ENCODE measurements around the gene PTGES3. TPM values are rescaled to one million over a fixed set of nuclear protein-coding genes. Genes with fewer than 3 reads are reported as not detected.

Gene PTGES3
- polyA plus RNA-seq, 3 donors: 46.1 to 232 (median 187) TPM

DNA sequence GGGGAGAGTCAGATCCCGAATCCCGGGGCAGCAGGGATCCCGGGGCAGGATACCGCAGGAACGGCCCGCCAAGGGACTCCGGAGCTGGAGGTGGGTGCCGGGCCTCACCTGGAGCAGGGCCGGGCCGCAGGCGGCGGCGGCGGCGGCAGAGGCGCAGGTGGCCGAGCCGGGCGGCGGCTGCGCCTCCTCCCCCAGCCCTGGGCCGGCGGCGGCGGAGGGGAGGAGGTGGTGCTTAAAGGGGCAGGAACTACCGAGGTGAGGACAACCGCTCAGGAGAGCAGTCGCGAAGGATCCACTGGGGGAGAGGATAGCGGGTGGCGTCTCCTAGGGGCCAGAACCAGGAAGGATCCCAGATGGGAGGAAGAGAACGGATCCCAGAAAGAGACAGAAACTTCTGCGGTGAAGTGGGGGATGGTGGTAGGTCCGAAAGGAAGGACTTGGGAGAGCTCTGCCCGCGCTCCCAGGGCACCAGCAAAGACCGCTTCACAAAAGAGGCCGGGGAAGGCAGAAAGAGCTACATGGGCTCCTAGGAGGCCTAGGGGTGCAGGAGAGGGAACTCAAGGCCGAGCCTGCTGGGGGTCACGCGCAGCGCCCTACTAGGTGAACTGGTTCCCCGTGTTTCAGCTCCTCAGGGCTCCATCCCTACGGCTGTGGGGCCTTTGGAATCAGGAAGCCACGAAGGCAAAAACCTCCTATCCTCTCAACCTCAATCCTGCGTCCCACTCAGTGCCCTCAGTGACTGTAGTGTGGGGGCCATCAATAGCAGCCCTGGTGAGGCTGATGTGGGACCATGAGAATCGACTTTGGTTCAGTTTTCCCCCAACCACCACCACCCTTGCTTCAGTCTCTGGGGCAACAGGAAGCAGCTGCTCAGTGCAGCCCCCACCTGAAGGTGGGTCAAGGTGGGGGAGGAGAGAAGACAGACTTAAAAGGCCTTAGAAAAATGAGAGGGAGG, 53.0 kb downstream of the PTGES3 start:
- H3K9ac ChIP-seq (ENCODE audit: insufficient read depth, low read length, poor library complexity, severe bottlenecking): peak overlapping the region; percentile 68
- peak overlapping the region; percentile 77 to 92 for H3K27ac ChIP-seq (ENCODE audit: low read depth in 1 of 2, low read length in 2 of 2)
- under 1% methylated on average over 27 of the region's 47 CpGs for whole genome bisulfite sequencing (ENCODE audit: insufficient coverage)
- peak in 2 of 3 donors; percentile 43 to 44 for DNase-seq
- no peaks in the 10 kb centered on the region for H3K27me3 Mint-ChIP-seq (ENCODE audit: low read depth in 3 of 3)
- H3K27ac Mint-ChIP-seq: peak overlapping the region; percentile 98 to 99 (median 99)
- TF ChIP-seq, protein P1, sequence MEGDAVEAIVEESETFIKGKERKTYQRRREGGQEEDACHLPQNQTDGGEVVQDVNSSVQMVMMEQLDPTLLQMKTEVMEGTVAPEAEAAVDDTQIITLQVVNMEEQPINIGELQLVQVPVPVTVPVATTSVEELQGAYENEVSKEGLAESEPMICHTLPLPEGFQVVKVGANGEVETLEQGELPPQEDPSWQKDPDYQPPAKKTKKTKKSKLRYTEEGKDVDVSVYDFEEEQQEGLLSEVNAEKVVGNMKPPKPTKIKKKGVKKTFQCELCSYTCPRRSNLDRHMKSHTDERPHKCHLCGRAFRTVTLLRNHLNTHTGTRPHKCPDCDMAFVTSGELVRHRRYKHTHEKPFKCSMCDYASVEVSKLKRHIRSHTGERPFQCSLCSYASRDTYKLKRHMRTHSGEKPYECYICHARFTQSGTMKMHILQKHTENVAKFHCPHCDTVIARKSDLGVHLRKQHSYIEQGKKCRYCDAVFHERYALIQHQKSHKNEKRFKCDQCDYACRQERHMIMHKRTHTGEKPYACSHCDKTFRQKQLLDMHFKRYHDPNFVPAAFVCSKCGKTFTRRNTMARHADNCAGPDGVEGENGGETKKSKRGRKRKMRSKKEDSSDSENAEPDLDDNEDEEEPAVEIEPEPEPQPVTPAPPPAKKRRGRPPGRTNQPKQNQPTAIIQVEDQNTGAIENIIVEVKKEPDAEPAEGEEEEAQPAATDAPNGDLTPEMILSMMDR (IDR thresholded peaks at IDR 0.05): peak; percentile 20
- H3K4me3 Mint-ChIP-seq: peak overlapping the region; percentile 95 to 99
- H3K4me1 Mint-ChIP-seq: peaks cover 76% of the 10 kb centered on the region
- H3K4me1 ChIP-seq (ENCODE audit: control insufficient read depth in 1 of 2, insufficient read depth in 2 of 2, low read length in 2 of 2): peaks cover 66 to 81% of the 10 kb centered on the region in 2 donors
- H3K9me3 Mint-ChIP-seq: no peaks in the 10 kb centered on the region
- intact Hi-C loops (cut with micrococcal nuclease): no loop called here
- H3K79me2 ChIP-seq (ENCODE audit: insufficient read depth, low read length): peaks cover 81% of the 10 kb centered on the region
- H3K9me3 ChIP-seq (replicated peaks in 1 of 2; ENCODE audit: control insufficient read depth in 1 of 2, insufficient read depth in 1 of 2, low read length in 2 of 2): no peaks in the 10 kb centered on the region
- peaks cover 63% of the 10 kb centered on the region for H4K20me1 ChIP-seq (ENCODE audit: insufficient read depth, low read length)
- peak overlapping the region; percentile 78 for H2AFZ ChIP-seq (ENCODE audit: insufficient read depth, low read depth, low read length, poor library complexity, severe bottlenecking)
- peaks cover 25 to 34% of the 10 kb centered on the region in 2 donors for H3K36me3 Mint-ChIP-seq
- peak overlapping the region; percentile 68 to 94 (median 80) for H3K4me3 ChIP-seq (replicated peaks in 1 of 3; ENCODE audit: low read depth in 2 of 3, low read length in 3 of 3)
- no peaks in the 10 kb centered on the region for H3K27me3 ChIP-seq (ENCODE audit: control insufficient read depth in 2 of 2, insufficient read depth in 2 of 2, low read length in 2 of 2)
- peaks cover 26 to 30% of the 10 kb centered on the region in 2 donors for H3K36me3 ChIP-seq (replicated peaks in 1 of 2; ENCODE audit: control insufficient read depth in 1 of 2, insufficient read depth in 2 of 2, low read length in 2 of 2)
- peak overlapping the region; percentile 99 for H3K4me2 ChIP-seq (replicated peaks; ENCODE audit: extremely low read depth, low read length, poor library complexity, severe bottlenecking)

DNA sequence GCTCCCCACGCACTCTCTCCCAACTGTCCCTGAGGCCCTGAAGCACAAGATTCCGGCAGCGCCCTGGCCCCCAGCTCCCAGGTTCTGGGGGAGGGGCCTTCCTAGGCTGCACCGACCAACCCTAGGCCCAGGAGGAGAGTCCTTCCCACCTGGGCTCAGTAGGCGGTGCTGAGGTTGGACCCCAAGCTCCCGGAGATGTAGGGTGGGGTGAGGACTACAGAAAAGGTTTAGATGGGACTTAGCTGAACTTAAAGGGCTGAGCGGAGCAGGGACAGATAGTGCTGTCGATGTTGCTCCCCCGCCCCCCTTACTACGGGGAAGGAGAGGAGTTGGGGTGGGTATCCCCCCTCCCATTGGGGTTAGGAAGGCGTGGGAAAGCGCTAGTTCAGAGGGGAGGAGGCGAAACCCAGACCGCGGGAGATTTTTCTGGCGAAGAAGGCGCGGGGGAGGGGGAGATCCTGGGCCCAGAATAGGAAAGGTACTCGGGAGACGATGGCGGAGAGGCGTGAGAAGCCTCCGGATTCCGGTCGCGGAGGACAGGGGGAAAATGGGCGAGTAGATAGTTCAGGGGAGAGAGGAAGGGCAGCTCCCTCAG, 53.7 kb downstream of the PTGES3 start:
- Mint-ChIP-seq H3K4me3 (peak overlapping the region; percentile 95 to 99), H3K36me3 (peaks cover 18 to 26% of the 10 kb centered on the region in 2 donors), H3K27ac (peak overlapping the region; percentile 62 to 98 (median 87)), H3K27me3 (ENCODE audit: low read depth in 3 of 3) (no peaks in the 10 kb centered on the region), H3K9me3 (no peaks in the 10 kb centered on the region), H3K4me1 (peaks cover 76% of the 10 kb centered on the region)
- Histone ChIP-seq H3K27ac (ENCODE audit: low read depth in 1 of 2, low read length in 2 of 2) (peak overlapping the region; percentile 29 to 92), H2AFZ (ENCODE audit: insufficient read depth, low read depth, low read length, poor library complexity, severe bottlenecking) (peak overlapping the region; percentile 64), H3K4me2 (replicated peaks; ENCODE audit: extremely low read depth, low read length, poor library complexity, severe bottlenecking) (peak overlapping the region; percentile 99), H3K79me2 (ENCODE audit: insufficient read depth, low read length) (peaks cover 82% of the 10 kb centered on the region), H3K27me3 (ENCODE audit: control insufficient read depth in 2 of 2, insufficient read depth in 2 of 2, low read length in 2 of 2) (no peaks in the 10 kb centered on the region), H3K36me3 (replicated peaks in 1 of 2; ENCODE audit: control insufficient read depth in 1 of 2, insufficient read depth in 2 of 2, low read length in 2 of 2) (peaks cover 18 to 22% of the 10 kb centered on the region in 2 donors), H3K9me3 (replicated peaks in 1 of 2; ENCODE audit: control insufficient read depth in 1 of 2, insufficient read depth in 1 of 2, low read length in 2 of 2) (no peaks in the 10 kb centered on the region), H3K4me3 (replicated peaks in 1 of 3; ENCODE audit: low read depth in 2 of 3, low read length in 3 of 3) (peak overlapping the region; percentile 68 to 94 (median 80)), H3K9ac (ENCODE audit: insufficient read depth, low read length, poor library complexity, severe bottlenecking) (peak overlapping the region; percentile 68), H3K4me1 (ENCODE audit: control insufficient read depth in 1 of 2, insufficient read depth in 2 of 2, low read length in 2 of 2) (peaks cover 66 to 81% of the 10 kb centered on the region in 2 donors), H4K20me1 (ENCODE audit: insufficient read depth, low read length) (peaks cover 55% of the 10 kb centered on the region)
- intact Hi-C loops (cut with micrococcal nuclease): no loop called here
- TF ChIP-seq, protein P1 (IDR thresholded peaks at IDR 0.05): no peak
- WGBS (ENCODE audit: insufficient coverage): 1% methylated on average over 18 of the region's 27 CpGs
- peak in 1 of 3 donors; percentile 7 for DNase-seq
